ENCODE results near the gene PDC.

- TF ChIP-seq ARNT (IDR thresholded peaks at IDR 0.05): no peak
- TF ChIP-seq FOXK2 (IDR thresholded peaks at IDR 0.05): no peak
- TF ChIP-seq TARDBP (IDR thresholded peaks at IDR 0.05): no peak
- TF ChIP-seq SP1 (IDR thresholded peaks at IDR 0.05): no peak
- no peak for TF ChIP-seq ELF4 (IDR thresholded peaks at IDR 0.05)
- TF ChIP-seq NFRKB (IDR thresholded peaks at IDR 0.05): no peak
- TF ChIP-seq FOXM1 (IDR thresholded peaks at IDR 0.05; ENCODE audit: borderline replicate concordance): no peak
- no peak for TF ChIP-seq LEF1 (IDR thresholded peaks at IDR 0.05; ENCODE audit: borderline replicate concordance)
- TF ChIP-seq, protein P1, sequence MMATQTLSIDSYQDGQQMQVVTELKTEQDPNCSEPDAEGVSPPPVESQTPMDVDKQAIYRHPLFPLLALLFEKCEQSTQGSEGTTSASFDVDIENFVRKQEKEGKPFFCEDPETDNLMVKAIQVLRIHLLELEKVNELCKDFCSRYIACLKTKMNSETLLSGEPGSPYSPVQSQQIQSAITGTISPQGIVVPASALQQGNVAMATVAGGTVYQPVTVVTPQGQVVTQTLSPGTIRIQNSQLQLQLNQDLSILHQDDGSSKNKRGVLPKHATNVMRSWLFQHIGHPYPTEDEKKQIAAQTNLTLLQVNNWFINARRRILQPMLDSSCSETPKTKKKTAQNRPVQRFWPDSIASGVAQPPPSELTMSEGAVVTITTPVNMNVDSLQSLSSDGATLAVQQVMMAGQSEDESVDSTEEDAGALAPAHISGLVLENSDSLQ (IDR thresholded peaks at IDR 0.05): no peak
- no peak for TF ChIP-seq BHLHE40 (IDR thresholded peaks at IDR 0.05; ENCODE audit: borderline replicate concordance)
These were observed 37.2 kb upstream of the PDC start for GRCh38 chr1:186498071-186498470.

Measured in HEK293T (cell line).